PC-9 (cell line): ENCODE data around the gene PAK6. TPM values are rescaled to one million over a fixed set of nuclear protein-coding genes. Genes with fewer than 3 reads are reported as not detected.

Experiments used
- BruUV-seq: library from RNA; stranded (reverse); fragments of 400-500 nt; replicated peaks from 2 replicates; lab custom pipeline; 2021; lab: Mats Ljungman, UMichigan
- CTCF ChIA-PET: fragments of 300-600 bp; sonication (Branson Sonifier 250); formaldehyde crosslinking; loops from one replicate; lab custom pipeline; 2022; ENCODE audit warnings: antibody characterized with exemption; lab: Charles Lee
- POLR2A ChIA-PET: fragments of 300-600 bp; sonication (Branson Sonifier 250); formaldehyde crosslinking; loops from one replicate; lab custom pipeline; 2022; ENCODE audit warnings: antibody characterized with exemption; ENCODE audit not compliant: unreplicated experiment; lab: Charles Lee
- DNase-seq, 2 experiments: peaks; one replicate each; pipeline versions ENCODE4 v3.0.0 to v3.0.0-alpha.2; 2015 to 2022; ENCODE audit warnings: mixed read lengths in 1 of 2
- H2AFZ ChIP-seq: fragments of 200-600 bp; sonication (generic); 2 replicates; pipeline ENCODE4 v1.8.1; 2017; ENCODE audit warnings: antibody characterized with exemption
- H3F3A ChIP-seq: fragments of 200-600 bp; sonication (generic); 2 replicates; pipeline ENCODE4 v1.8.1; 2017; ENCODE audit warnings: antibody characterized with exemption, mild to moderate bottlenecking, low read depth; ENCODE audit not compliant: insufficient read depth
- H3K27ac ChIP-seq: fragments of 200-600 bp; sonication (generic); 2 replicates; pipeline ENCODE4 v1.6.1; 2016; ENCODE audit warnings: mixed run types
- H3K27me3 ChIP-seq: fragments of 200-600 bp; sonication (generic); 2 replicates; pipeline ENCODE4 v1.6.1; 2016; ENCODE audit warnings: low read depth, mixed run types; ENCODE audit not compliant: insufficient read depth
- H3K36me3 ChIP-seq: fragments of 200-600 bp; sonication (generic); 2 replicates; pipeline ENCODE4 v1.6.1; 2016; ENCODE audit warnings: low read depth, mixed run types
- H3K4me1 ChIP-seq: fragments of 200-600 bp; sonication (generic); replicated peaks from 2 replicates; pipeline ENCODE4 v1.6.1; 2016; ENCODE audit warnings: mixed run types; ENCODE audit not compliant: insufficient read depth
- H3K4me2 ChIP-seq: fragments of 200-600 bp; sonication (generic); 2 replicates; pipeline ENCODE4 v1.6.1; 2017; ENCODE audit warnings: mixed run types
- H3K4me3 ChIP-seq: fragments of 200-600 bp; sonication (generic); 2 replicates; pipeline ENCODE4 v1.6.1; 2016; ENCODE audit warnings: mixed run types
- H3K79me2 ChIP-seq: fragments of 200-600 bp; sonication (generic); 2 replicates; pipeline ENCODE4 v1.6.1; 2017; ENCODE audit warnings: low read depth, mixed run types
- H3K9me2 ChIP-seq: fragments of 200-600 bp; sonication (generic); 2 replicates; pipeline ENCODE4 v1.8.1; 2017; ENCODE audit warnings: mild to moderate bottlenecking; ENCODE audit not compliant: insufficient read depth
- H3K9me3 ChIP-seq: fragments of 200-600 bp; sonication (generic); 2 replicates; pipeline ENCODE4 v1.8.1; 2016; ENCODE audit warnings: low read depth; ENCODE audit not compliant: insufficient read depth
- H4K20me1 ChIP-seq: fragments of 200-600 bp; sonication (generic); 2 replicates; pipeline ENCODE4 v1.8.1; 2017; ENCODE audit not compliant: insufficient read depth
- EZH2 ChIP-seq: fragments of 200-600 bp; sonication (generic); IDR thresholded peaks from 2 replicates; pipeline ENCODE4 v1.8.0; 2017; ENCODE audit warnings: antibody characterized with exemption, low read depth
- intact Hi-C: fragments of 100-400 bp; cut with micrococcal nuclease; formaldehyde crosslinking; loops from one replicate; pipeline ENCODE4 v1.10.0; 2022; ENCODE audit not compliant: unreplicated experiment
- total RNA-seq: library from RNA; stranded (reverse); gene quantifications from 2 replicates; pipeline ENCODE4 v1.2.3, GENCODE V29; 2021
- TF ChIP-seq, protein P1 (sequence below): fragments of 200-600 bp; sonication (generic); conservative IDR thresholded peaks from 2 replicates; pipeline ENCODE4 v1.6.1; 2017; ENCODE audit warnings: mixed run types, antibody characterized with exemption, mild to moderate bottlenecking, moderate library complexity

PAK6 gene
- total RNA-seq, 1 experiment from 2014 or later = 10.7 TPM

DNA sequence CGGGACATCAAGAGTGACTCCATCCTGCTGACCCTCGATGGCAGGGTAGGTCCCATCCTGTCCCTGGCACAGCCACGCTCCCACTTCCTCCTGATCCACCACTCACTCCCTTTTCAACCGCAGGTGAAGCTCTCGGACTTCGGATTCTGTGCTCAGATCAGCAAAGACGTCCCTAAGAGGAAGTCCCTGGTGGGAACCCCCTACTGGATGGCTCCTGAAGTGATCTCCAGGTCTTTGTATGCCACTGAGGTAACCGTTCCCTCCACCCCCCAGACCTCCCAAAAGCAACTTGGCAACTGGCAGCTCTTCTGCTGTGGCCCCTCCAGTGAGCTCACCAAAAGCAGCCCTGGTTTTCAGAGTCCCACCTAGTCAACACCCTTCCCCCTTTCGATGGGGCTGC is 34.6 kb downstream of the PAK6 start:
- BruUV-seq = no TSS peak
- CTCF ChIA-PET = interaction anchor here (0.6 to 4.6 kb wide), 5 partner anchors 28 to 1116 kb away, joined by 5 to 83 read pairs (median 11); partner anchors contain the start of gene PAK6

DNA sequence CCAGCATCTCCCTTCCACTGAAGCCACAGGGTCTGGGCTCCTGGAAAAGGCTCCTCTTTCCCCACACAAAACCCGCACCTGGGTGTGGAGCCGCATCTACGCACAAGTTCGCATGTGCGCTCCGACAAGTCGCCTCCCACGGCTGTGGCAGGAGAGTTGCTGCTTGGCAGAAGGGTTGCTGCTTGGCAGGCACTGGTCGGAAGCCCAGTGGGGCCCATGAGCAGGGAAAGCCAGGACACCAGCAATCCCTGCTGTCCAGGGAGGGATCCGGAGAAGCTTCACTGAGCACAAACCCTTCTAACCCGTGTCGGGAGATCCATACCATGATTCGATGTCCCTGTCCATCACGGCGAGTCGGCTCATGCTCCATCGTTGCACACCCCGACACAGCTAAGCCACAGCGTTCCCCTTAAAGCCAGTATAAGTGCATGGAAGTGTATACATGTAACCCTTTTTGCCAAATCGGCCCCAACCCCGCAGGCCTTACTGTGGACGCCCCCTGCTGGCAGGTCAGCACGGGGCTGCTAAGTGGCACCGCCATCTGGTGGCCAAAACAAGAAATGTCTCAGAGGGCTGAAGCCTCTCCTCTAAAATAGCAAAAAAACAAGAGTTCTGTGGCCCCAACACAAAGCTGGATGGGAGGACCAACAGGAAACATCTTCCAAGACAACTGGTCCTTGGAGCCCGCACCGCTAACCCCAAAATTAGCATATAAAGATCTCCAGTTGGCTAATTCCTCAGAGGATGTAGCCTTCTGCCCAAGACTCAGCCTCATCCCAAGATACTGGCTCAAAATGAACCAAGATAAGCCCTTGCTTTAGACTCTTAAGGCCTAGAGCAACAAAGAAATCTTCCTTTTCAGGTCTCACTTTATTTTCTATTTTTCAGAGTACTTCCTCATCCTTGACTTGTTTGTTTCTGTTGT is 35.7 kb downstream of the PAK6 start:
- Histone ChIP-seq H3K9me2 (no peaks in the 10 kb centered on the region), H3F3A (no peaks in the 10 kb centered on the region), H3K27me3 (no peaks in the 10 kb centered on the region), H4K20me1 (no peaks in the 10 kb centered on the region), H3K4me2 (no peak overlapping the region), H3K4me1 (no peaks in the 10 kb centered on the region), H3K36me3 (no peaks in the 10 kb centered on the region), H3K27ac (no peak overlapping the region), H2AFZ (no peak overlapping the region), H3K79me2 (no peaks in the 10 kb centered on the region), H3K9me3 (no peaks in the 10 kb centered on the region), H3K4me3 (no peak overlapping the region)
- peak; percentile 55 to 83 for DNase-seq
- CTCF ChIA-PET = interaction anchor here (0.5 to 4.6 kb wide), 9 partner anchors 16 to 222 kb away, joined by 3 to 83 read pairs (median 5); partner anchors contain the start of genes CCDC9B and PAK6
- POLR2A ChIA-PET = no interaction called here
- no peak for TF ChIP-seq EZH2
- TF ChIP-seq, protein P1, sequence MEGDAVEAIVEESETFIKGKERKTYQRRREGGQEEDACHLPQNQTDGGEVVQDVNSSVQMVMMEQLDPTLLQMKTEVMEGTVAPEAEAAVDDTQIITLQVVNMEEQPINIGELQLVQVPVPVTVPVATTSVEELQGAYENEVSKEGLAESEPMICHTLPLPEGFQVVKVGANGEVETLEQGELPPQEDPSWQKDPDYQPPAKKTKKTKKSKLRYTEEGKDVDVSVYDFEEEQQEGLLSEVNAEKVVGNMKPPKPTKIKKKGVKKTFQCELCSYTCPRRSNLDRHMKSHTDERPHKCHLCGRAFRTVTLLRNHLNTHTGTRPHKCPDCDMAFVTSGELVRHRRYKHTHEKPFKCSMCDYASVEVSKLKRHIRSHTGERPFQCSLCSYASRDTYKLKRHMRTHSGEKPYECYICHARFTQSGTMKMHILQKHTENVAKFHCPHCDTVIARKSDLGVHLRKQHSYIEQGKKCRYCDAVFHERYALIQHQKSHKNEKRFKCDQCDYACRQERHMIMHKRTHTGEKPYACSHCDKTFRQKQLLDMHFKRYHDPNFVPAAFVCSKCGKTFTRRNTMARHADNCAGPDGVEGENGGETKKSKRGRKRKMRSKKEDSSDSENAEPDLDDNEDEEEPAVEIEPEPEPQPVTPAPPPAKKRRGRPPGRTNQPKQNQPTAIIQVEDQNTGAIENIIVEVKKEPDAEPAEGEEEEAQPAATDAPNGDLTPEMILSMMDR = peak; percentile 99
- BruUV-seq = no TSS peak
- intact Hi-C loops = loop anchor here (1.0 to 5.0 kb wide), 4 partner anchors 57 to 618 kb away; partner anchors contain the start of gene VPS18

More for the DNA sequence above, 34.6 kb downstream of the PAK6 start:
- no peaks in the 10 kb centered on the region for H3K9me3 ChIP-seq
- no peaks in the 10 kb centered on the region for H3K79me2 ChIP-seq
- H3K27ac ChIP-seq = no peak overlapping the region
- no peak overlapping the region for H3K4me2 ChIP-seq
- H3K36me3 ChIP-seq = no peaks in the 10 kb centered on the region
- no peaks in the 10 kb centered on the region for H3K9me2 ChIP-seq
- no peaks in the 10 kb centered on the region for H4K20me1 ChIP-seq
- intact Hi-C loops = no loop called here
- no peak overlapping the region for H3K4me3 ChIP-seq
- H3K27me3 ChIP-seq = no peaks in the 10 kb centered on the region
- no peaks in the 10 kb centered on the region for H3K4me1 ChIP-seq
- no peaks in the 10 kb centered on the region for H3F3A ChIP-seq
- DNase-seq = no peak
- H2AFZ ChIP-seq = no peak overlapping the region
- TF ChIP-seq EZH2 = no peak
- TF ChIP-seq, protein P1 = no peak
- POLR2A ChIA-PET = no interaction called here

DNA sequence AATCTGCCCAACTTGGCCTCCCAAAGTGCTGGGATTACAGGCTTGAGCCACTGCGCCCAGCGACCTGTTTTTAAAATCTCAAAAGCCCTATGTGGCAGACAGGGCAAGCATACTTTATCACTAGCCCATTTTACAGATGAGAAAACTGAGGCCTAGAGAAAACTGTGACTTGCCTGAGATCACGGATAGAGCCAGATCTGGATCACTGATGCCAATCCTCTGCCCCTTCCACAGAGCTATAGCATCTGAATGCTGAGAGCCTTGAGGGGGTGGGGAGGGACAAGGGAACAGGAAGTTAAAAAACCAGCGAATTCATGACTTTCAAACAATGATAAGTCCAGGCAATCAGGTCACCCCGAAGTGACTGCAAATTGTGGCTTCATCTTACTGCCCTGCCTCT is 36.7 kb downstream of the PAK6 start:
- Histone ChIP-seq H3K4me2 (no peak overlapping the region), H3K27me3 (no peaks in the 10 kb centered on the region), H4K20me1 (no peaks in the 10 kb centered on the region), H3K36me3 (no peaks in the 10 kb centered on the region), H3K79me2 (no peaks in the 10 kb centered on the region), H3K4me1 (no peaks in the 10 kb centered on the region), H3K27ac (no peak overlapping the region), H2AFZ (no peak overlapping the region), H3K4me3 (no peak overlapping the region), H3K9me3 (no peaks in the 10 kb centered on the region), H3F3A (no peaks in the 10 kb centered on the region), H3K9me2 (no peaks in the 10 kb centered on the region)
- no peak for DNase-seq
- TF ChIP-seq, protein P1 = no peak
- TF ChIP-seq EZH2 = no peak
- CTCF ChIA-PET = interaction anchor here (0.6 kb wide), 1 partner anchor 55 kb away, joined by 3 read pairs; no protein-coding TSS in a partner anchor
- intact Hi-C loops = loop anchor here (5.0 kb wide), 1 partner anchor 617 kb away; the partner anchor contains the start of gene VPS18
- BruUV-seq = no TSS peak
- POLR2A ChIA-PET = no interaction called here
